Activated CD4-positive, CD25-positive, alpha-beta regulatory T cell treated with anti-CD3 and anti-CD28 coated beads, Interleukin-2, amount 50 U/mL, for 16 hours (primary cell): ENCODE measurements around the gene ROBO2.

Experiments
- DNase-seq: peaks from one replicate; pipeline ENCODE4 v3.0.0-alpha.2; 2020; ENCODE audit warnings: low read depth, low spot score

Gene ROBO2

DNA sequence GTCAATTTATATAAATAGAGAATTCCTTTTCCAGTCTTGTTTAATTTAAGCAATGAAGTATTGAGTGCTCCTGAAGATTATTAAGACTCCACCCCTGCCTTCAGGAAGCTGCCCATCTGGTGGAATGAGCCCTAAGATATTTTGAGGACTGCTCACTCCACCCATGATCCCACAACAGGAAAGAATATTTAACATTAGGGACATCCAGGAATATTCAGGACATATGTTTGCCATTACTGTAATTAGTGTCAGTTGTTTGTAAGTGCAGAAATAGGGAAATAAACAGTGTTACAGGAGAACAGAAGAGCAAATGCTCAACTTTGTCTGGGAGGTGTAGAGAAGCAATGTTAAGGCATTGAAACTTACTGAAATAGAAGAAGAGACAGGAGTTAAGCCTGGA, 375.0 kb downstream of the ROBO2 start:
- no peak for DNase-seq

DNA sequence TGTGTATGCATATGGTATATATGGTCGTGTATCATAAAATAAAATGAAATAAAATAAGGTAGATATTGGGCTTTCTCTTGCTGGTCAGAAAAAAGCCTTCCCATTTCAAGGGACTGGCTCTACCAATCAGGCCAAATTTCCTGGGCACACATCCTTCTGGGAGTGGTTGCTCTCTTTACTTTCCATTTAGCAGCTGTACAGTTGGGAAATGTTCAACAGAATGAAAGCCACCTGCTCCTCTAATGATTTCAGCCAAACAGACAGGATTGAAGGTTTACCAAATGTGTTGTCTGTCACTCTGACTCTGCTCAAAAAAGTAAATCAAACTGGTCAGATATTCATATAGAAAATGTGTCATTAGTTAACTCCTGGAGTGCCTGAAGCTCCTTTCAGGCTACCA, 380.4 kb downstream of the ROBO2 start:
- DNase-seq: no peak

DNA sequence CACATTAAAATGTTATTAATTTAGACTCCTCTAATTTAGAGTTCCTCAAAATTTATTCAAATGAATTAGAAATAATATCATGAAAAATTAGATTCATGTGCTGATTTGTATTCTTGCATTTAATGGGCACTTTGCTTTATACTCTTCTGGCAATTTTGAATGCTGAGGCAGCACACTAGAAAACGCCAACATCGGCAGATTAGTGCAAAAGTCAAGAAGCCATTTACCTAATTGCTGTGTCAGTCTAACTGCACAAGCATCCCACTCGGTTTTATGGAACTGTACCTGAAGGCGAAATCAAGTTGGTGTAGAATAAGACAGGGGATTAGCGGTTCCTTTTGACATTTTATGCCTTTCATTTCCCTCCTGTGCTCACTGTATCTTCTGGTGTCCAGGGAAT, 382.0 kb downstream of the ROBO2 start:
- no peak for DNase-seq

DNA sequence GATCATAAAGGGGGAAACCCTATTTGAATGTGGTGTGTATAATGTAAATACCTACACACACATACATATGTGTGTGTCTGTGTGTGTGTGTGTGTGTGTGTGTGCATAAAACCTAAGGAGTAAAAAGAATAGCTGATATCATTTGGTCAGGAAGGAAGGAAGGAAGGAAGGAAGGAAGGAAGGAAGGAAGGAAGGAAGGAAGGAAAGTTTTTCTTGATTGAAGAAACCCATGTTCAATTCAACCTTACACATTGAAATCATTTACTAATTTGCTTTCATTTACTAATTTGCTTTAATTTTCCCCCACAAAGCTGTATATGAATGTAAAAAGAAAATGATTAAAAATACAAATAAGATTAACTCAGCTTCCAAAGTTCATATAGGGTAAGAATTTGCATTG, 386.6 kb downstream of the ROBO2 start:
- no peak for DNase-seq

DNA sequence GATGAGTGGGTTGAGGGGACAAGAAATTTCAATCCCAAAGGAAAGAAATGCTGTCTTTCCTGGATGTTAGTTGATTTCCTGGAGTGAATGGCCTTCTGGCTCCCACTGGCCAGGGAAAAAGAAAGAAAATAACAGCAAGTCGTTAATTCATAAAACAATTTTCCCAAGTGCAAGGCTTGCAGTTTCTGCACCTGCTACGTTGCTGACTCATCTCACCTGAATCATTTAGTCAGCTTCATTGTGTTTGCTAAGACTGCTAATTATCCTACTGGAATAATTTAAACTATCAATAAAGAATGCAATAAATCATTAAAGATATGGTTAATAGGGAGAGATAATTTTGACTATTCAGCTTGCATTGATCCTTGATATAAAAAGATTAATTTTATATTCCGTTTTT, 387.6 kb downstream of the ROBO2 start:
- DNase-seq: no peak

DNA sequence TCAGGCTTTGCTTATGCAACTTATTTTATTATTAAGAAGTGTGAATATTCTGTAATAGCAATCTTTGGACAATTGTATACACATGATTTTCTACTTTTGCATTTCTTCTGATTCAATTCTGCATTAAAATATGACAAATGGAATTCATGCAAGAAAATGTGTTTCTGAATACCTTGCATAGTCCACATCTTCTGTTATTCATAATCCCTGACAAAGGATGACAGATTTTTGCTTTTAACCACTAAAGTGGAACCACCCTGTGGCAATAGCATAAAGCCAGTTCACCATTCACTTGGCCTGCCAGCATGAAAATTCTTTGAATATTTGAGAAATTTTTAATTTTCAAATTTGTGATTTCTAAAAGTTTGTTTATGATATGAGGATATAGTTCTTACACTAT, 397.0 kb downstream of the ROBO2 start:
- no peak for DNase-seq

DNA sequence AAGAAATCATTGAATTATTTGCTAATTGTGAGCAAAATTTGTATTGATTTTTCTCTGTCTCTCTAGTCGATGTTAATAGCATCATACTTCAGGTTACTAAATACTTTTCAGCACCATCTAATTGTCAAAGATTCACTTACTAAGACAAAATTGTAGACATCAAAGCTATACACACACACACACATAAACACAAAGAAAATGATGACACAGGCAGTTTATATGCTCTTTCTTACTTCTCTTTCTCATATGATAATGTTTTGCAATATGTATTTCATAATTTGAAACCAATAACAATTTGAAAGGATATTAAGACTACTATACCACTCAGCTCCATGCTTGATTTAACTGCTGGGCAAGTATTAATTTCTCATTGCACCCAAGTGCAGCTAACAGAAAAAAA, 406.2 kb downstream of the ROBO2 start:
- no peak for DNase-seq

DNA sequence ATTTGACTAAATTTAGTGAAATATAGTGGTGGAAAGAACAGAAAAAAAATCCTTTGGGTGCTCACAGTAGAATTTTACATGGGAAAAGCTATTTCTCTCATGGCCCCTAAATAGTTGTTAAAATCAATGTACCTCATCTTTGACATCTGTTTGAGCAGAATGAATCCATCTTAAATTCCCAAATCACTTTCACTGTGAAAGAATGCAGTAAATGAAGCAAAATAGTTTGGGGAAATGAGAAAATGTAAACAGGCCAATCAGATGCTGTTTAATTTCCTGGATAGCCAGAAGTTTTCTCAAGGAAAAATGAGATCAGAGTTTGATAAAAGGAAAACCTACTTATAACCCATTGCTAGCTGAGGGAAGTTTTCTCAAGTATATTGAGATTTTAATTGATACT, 406.9 kb downstream of the ROBO2 start:
- DNase-seq: no peak

DNA sequence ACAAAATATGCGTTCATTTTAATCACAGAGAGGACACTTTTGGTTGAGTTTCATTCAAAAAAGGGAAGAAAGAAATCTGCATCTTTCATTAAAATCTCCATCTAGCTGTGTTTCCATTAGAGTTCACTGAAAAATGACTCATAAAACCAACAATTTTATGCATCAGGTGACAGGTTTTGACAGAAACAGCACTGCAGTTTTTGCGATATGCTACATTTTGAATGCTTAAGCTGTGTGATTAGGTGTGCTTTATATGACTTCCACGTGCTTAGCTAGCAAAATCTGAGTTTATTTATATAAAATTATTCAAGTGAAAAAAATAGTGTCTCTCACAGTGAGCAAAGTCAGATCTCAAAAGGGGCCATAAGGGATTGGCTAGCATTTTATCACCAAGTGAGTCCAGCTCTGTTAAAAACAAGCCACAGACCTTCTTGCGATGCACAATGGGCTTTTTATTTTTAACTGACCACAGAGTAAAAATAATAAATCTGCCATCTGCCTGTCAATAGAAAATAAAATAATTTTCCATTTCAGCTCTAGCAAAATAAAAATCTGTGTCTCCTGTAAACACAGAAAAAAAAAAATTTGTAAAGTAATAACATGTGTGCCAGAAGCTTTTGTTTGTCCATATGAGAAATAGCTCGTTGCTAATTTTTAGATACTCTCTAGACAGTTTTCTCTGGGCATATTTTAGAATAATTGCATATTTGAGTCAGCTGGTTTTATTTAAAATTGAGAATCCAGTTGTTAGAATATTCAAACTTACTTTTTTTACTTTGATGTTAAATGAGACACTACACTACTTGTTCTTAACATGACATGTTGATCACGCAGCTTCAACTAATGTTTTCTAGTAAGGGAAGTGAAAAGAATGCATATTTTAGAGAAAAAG, 409.8 kb downstream of the ROBO2 start:
- DNase-seq: no peak

DNA sequence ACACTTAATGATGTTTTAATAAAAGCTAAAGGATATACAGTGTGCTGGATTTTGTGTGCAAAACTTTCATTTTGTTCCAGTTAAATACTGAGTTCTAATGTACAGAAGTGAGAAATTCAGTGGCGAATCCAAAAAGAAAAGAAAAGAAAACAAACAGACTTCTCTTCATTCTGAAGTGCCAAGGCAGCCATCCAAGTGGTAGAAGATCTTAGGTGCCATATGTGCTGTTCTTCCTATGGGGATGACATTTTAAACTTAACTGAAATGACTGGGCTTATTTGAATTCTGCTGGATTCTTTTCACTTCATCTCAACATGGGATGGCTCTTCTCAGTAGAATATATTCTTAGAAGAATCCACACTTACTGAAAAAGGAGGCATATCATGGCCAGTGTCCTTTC, 416.5 kb downstream of the ROBO2 start:
- no peak for DNase-seq

DNA sequence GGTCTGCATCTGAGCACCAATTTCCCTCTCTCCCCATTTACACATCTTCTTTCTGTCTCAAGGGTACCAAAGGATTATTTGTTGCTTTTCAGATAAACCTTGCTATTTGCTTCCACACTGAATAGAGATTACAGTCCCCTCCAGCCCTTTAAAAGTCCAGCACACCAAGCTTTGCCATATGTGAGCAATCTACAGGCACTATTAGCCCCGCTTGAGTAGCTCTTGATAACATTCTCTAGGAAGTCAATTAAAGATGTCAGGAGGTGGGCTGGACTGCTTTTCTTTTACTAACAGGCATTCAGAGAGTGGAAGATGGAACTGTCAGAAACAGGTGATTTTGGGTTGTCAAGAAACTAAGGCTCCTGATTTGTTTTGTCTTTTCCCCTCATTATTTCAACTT, 417.0 kb downstream of the ROBO2 start:
- DNase-seq: no peak

DNA sequence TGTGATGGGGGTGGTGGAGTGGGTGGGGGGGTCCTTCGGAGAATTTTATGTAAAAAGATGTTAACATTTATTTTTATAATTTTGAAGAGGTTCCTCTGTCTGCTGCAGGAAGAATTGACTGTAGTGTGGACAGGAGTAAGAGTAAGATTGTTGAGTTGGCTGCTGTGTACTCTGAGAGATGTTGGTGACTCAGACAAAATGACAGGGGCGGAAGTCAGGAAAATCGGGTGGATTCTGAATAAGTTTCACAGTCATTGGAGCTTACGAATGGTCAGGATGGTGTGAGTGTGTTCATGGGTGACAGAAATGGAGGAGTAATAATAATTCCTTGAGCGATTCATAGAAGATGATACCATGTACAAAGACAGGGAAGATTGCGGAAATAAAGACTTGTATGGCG, 420.0 kb downstream of the ROBO2 start:
- no peak for DNase-seq

DNA sequence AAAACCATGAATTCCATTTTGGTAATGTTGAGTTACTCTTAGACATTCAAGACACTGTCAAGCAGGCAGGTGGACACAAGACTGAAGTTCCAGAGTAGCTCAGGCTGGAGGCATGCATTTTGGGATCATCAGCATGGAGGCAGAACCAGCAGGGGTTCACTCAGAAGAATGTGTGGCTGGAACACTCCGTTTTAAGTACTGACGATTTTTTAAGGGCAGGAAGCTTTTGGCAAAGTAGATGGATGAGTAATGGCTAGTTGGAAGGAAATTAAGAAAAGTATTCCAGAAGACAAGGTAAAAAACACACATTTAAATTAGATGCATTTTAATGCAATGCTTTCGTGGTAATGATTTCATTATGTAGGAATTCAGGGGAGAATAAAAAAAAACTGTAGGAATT, 420.4 kb downstream of the ROBO2 start:
- DNase-seq: no peak

DNA sequence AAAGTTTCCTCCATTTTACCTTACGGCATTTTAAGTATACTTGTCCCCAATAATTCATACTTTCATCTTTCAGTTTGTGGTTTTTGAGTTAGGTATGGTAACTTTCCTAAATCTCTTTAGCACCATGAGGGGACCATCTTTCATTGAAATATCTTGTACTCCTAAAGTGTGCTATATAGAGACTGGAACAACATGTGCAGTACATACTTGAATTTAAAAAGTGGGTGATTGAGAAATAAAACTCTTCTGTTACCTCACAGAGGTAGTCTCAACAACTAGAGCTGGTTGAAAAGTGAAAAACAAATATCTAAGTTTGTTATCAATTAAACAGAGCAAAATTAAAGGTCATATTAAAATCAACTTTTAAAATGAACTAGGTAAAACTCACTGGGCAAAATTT, 423.1 kb downstream of the ROBO2 start:
- DNase-seq: no peak

DNA sequence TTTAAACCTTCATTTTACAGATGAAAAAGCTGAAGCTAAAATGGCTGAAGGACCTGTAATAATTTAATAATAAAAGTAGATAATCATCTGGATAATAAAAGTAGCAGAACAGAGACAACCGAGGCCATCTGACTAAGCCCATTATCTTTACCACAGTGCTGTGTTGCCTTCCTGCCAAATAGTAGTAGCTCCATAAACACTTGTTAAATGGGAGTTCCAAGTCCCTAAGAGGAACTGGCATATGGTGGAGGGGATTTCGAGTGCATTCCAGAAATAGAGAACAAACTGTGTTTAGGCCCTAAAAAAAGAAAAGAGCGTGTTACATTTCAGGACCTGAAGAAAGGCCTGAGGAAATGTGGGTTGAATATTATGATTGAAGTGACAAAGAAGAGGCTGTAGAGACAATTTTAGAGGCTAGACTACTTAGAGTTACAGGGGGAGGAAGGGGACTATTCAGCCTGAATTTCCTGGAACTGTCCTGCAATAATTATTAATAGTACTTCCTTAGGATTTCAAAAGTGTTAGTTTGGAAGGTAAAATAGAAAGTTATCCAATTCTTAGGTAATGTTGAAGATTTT, 424.3 kb downstream of the ROBO2 start:
- DNase-seq: no peak

DNA sequence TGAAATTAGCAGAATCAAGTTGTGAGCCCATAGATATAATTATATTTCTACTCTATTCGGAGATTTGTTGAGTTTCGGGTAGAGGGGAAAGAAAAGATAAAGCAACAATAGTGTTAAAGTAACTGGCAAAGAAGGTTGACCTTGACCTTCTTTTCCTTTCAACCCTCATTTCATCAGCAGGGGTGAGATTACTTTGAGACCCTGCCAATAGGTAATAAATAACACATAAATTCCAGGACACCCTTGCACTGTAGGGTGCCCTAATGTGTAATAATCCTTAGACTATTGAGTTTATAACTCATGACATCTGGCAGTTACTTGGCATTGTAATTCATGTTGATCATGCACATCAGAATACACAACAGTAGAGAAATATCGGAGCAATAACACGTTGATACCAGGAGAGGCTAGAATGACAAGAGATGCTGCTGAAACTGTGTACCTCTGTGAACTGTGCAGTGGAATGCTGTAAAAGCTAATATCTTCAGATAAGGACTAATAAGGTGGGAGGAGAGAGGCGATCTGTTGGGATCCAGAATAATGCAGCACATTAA, 426.7 kb downstream of the ROBO2 start:
- no peak for DNase-seq

DNA sequence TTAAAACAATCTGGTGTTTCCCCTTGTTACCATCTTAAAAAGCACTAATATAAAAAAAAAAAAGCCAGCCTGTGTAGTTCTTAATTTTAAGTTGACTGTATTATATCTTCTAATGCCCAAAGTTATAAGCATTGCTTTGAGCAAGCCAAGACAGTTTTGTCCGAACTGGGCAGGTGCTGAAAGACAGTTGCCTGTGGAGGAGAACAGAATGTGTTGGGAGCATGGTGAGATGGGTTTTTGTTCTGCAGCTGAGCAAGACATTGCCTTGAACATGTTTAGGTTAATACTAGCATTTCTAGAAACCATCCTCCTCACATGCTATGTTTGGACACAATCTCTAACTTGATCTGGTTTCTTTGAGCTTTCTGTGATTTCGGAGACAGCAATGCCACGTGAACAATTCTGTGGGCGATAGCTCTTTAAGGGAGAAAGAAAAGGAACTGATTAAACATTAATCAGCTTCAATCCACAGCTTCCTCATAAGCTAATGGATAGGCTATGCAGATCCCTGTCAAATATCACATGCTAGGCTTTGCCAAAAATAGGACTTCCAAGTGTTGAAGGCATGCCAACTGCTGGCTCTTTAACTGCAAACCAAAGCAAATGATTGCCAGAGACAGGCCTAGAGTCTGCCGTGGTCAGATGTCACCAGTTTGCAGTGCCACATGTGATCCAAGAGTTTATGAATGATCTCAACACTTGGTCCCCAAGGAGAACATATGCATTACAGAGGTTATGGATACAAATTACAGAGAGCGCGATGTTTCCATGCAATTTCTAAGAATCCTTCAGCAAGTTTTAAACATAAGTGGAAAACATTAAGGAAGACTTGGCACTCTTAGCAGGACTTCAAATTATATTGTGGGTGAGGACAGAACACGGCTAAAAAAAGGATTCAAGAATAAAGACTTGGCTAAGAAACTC, 428.1 kb downstream of the ROBO2 start:
- DNase-seq: no peak

DNA sequence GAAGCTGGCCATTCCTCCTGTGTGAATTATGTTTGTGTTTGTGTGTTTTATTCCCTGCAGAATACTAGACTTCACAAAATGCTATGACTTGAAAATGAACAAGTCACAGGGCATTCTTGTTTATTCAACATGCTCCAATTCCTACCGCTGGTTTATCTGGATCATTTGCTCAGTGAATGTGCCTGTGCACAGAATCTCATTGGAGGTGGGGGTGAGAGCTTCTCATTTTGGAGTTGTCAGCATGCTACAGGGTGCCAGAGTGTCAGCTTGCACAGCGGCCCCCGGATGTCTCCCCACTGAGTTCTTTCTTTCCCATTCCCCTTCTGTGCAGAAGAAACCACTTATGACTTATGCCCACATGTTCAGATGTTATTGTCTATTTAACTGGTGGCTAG, 428.7 kb downstream of the ROBO2 start:
- no peak for DNase-seq

DNA sequence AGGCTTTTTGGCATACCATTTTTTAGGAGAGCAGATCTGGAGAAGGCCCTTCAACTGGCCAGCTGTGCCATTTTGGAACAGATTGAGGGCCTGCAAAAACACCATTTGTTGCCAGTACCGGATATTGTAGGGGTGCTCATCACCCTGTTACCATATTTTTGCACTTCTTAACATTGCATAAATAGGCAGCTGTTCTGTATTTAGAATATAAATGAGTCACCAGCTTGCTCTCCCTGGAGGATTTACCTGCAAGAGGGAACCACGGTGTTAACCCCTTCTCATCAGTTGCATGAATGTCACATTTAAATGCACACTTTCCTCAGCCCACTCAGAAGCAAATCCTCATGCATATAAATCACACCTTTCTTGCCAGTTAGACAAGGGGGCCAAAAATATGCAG, 435.6 kb downstream of the ROBO2 start:
- no peak for DNase-seq

DNA sequence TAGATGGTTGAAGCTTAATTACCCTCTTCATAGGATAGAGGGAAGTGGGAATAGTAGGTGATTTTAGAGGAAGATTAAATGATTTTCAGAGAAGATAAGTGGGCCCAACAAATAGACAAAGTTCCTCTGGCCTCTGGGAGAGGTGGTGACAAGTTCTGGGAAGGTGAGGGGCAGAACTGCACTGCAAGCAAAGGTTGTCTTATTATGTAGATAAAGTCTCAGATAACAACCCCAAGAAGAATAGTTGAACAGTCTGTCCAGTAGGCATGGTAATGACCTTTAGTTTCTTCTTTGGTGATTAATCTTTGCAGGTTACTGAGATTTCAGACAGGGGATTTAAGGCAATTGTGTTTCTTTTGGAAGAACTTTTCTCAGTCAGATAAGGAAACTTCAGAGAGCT, 439.1 kb downstream of the ROBO2 start:
- DNase-seq: no peak

DNA sequence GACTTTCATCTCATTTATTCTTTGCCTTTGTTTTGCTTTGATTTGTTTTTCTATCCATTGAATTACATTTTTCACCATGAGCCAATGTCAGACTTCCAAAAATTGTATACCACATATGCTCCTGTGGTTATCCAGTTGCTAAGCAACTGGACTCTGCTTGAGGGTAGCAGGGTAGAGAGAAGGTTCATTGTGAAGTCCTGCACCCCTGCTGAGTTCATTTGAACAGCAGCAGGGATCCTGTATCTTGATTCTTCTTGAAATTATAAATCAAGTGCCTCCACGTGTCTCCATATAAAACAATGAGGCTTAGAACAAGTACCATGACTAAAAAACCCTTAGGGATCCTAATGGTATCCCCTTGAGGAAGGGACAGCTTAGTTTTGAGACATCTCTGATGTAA, 449.3 kb downstream of the ROBO2 start:
- DNase-seq: no peak

DNA sequence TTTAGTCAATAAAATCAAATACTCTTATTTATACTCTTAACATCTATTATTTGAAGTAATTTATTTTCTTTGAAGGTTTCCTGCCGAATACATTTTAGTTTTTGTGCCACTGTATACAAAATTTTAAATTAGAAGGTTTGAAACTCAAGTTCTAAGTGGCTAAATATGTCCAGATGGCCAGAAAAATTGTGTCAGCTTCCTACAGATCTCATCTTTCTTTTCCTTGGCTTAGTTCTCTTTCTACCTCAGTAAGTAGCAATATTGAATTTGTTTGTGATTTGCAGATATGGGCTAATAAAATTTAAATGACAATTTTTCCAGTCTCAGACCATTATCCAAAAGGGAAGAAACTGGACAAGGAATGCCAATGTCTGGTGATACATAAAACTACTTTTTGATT, 452.1 kb downstream of the ROBO2 start:
- no peak for DNase-seq
